Right renal cortex interstitium (tissue), 3 donors: Measurements from ENCODE around the gene TMBIM6. TPM values are rescaled to one million over a fixed set of nuclear protein-coding genes. Genes with fewer than 3 reads are reported as not detected.
A peak's percentile ranks its signal among the peaks of the same experiment; 100 is the strongest.
"Not testable (repeated sequence)": the region's sequence is repeated elsewhere in the genome, so short reads cannot be mapped to it uniquely, and the experiment has no call there.

Experiments used
- DNase-seq, 3 donors: peaks; one replicate each; pipeline ENCODE4 v3.0.0-alpha.2; 2013; ENCODE audit warnings: low read depth in 3 of 3, low spot score in 2 of 3
- polyA plus RNA-seq, 3 donors: library from polyadenylated mRNA; unstranded; fragments of 120-200 nt; gene quantifications; one replicate each; pipeline ENCODE4 v1.2.1, GENCODE V29; 2013; ENCODE audit not compliant: insufficient read length in 3 of 3

TMBIM6 gene
- polyA plus RNA-seq: 100 to 1,000 TPM; 778 to 791 (median 781) TPM

- peak; percentile 99 to 100 (median 99) for DNase-seq
Observed at GRCh38 chr12:49740930-49741881, at the start of gene TMBIM6. TMBIM6 (plus strand) TSS chr12:49741557; CDS start chr12:49752494, 10,937 bp downstream.

- no peak for DNase-seq
Observed at GRCh38 chr12:49692851-49693250, 48.5 kb upstream of the TMBIM6 start.

DNA sequence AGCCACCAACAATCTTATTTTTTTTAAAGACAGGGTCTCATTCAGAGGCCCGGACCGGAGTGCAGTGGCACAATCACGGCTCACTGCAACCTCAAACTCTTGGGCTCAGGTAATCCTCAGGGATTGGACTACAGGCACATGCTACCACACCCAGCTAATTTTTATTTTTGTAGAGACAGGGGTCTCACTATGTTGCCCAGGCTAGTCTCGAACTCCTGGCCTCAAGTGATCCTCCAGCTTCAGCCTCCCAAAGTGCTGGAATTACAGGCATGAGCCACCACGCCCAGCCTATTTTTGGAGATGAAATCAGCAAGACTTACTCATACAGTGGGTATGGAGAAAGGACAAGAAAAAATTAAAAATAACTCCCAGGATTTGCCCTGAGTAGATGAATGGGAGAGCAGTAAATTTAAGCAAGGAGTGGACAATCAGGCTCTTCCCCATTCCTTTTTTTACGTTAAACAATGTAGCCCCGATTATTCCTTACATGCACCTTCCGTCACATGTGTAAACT is 47.4 kb upstream of the TMBIM6 start:
- no peak for DNase-seq

- no peak for DNase-seq
Observed at GRCh38 chr12:49696723-49697122, 44.6 kb upstream of the TMBIM6 start.

GRCh38 chr12:49697808-49698207 is 43.5 kb upstream of the TMBIM6 start:
- no peak for DNase-seq

DNA sequence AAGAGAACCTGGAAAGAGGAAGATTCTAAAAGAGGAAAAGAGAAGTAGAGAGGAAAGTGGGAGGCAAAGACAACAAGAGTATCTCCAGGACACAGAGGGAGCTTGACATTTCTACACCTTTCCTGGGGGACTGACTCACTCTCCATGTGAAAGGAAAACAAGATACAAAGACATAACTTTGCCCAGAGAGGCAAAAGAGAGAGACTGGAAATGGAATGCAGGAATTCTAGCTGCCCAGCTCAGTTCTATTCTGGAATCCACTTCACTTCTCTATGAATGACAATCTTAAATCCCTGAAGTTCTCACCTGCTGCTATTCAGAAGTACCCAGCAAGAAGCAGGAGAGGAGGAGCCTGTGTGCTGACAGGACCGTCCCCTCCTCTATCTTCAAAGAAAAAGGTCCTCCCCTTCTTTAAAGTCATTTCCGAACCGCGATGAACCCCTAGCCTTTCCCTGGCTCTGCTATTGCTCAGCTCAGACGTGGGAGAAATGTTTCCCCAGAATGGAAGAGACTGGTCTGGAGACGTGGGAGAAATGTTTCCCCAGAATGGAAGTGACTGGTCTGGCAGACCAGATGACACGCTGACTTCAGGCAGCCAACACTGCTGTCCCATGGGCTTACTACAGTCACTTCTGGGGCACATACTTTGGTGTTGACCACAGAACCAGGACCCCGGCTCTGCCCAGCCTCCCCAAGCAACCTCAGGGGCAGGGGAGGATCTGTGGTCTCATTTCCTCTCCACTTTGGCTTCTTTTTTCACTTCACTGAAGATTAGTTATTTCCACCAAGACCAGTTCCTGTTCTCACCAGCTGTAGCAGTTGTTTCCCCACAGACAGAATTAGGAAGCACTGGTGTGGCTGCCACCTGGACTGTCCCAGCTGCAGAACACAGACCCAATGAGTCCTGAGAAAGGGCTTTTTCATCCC is 42.5 kb upstream of the TMBIM6 start:
- no peak for DNase-seq

GRCh38 chr12:49702009-49702408 is 39.3 kb upstream of the TMBIM6 start:
- DNase-seq: no peak

DNA sequence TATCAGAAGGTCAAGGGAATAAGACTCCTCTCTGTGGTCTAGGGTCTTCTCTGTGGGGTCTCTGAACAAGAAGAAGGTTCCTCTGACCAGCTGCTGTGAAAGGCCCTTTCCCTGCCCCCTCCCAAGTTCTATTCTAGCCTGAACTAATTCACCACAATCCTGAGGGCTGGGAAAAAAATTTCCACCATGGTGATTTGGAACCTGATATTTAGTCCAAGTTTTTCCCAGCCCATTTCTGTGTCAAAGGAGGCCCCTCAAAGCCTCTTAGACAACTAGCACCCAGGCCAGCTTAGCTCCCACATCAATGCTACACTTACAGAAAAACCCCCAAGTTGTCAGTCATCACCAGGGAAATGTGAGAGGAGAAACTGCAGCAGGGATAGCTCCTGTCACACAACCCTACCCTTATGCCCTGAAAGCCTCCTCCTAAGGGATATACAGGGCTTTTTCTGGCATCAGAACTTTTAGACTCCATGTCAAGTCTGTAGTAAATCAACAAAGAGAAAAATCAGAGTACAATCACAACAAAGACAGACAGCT is 38.6 kb upstream of the TMBIM6 start:
- no peak for DNase-seq

DNA sequence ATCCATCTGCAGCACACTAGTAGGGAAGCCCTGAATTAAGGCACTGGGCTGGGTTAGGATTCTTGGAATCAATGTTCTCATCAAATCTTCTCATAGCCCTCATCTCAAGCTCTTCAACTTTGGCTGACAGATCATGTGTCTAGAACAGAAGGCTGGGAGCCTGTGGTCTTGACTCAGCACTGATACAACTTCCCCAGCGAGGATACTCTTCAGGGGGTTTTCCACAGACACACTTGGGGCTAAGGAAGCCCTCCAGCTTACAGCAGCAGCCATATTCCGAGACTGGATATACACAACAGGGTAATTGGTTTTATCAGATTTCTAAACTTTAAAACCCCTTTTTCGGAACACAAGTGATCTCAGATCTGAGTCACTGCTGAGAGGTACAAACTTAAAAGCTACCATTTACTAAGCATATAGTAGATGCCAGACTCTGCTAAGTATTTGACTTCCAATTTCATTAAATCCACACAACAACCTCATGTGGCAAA is 37.7 kb upstream of the TMBIM6 start:
- no peak for DNase-seq

GRCh38 chr12:49705479-49706134 is 35.8 kb upstream of the TMBIM6 start:
- DNase-seq: no peak

DNA sequence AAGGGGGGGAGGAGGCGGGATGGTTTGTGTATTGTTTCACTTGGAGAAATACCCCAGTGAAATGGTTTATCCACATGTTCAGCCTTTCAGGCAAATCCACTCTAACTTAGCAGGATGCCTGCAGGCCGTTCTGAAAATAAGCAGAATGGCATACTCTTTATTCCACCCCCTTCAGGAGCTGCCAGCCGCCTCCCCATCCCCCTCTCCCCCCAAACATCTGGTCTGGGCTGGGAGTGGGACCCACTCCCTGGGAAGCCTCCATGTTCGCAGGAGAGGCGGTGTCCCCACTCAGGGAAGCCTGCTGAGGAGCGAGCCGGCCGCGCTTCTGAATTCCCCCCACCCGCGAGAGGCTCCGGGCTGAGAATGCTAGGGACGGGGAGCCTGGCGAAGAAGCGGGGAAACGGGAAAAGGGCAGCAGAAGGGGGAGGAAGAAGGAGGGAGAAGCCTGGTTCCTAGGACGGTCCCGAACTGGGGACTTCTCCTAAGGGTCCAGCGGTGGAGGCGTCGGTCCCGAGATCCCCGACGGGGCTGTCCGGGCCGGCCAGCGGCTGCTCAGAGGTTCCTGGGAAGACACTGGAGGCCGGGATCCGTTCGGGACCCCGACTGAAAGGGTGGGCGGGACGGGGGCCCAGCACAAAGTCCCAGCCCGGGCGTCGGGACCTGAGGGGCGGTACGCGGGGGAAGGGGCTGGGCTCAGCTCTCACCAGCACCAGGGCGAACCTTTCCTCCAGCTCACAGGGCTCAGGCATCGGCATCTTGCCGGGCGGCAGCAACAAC is 34.8 kb upstream of the TMBIM6 start:
- DNase-seq: no peak

DNA sequence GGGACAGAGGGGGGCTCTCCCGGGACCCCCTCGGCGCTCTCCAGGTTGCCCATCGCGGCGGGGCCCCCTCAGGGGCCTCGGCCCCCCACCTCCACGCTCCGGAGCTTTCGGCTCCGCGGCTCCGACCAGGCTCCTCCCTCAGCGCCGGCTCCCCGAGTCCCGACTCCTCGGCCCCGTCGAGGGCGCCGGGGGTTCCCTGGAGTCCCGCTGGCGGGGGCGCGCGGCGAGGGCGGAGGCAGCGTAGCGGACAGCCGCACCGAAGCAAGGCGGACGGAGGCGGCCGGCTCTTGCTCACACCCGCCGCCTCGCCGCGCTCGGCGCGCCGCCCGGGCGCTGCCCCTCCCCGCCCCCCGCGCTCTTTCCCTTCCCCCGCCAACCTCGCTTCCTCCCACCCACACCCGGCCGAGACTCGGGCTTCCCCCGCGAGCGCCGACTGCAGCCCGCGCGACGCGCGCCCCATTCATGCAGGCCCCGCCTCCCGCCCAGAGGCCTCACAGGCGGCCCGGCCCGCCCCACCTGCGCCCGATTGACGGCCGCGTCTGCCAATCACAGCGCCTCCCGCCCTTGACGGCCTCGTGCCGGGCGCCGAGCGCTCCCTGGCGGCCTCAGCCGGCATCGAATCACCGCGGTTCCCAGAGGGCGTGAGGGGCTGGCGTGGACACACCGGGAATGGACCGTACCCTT is 34.1 kb upstream of the TMBIM6 start, which contains the start of gene FMNL3:
FMNL3 (minus strand) TSS at position 278 of the 684 bp plus-strand sequence; CDS start at position 53, 225 bp downstream.
- peak; percentile 71 to 91 (median 90) for DNase-seq

DNA sequence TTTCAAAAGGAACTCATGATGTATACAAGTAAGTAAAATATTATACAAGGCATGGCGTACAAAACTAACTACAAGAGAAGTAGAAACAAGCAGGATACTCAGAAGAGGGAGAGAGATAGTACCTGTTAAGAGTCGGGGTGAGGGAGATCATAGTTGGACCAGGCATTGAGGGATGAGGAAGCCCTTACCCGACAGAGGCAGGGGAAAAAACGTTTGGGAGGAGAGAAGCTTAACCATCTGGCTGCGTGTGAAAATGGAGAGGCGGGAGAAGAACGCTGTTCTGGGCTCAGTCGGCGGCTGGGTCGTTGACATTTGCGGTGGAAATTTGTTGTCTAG is 33.6 kb upstream of the TMBIM6 start:
- DNase-seq: no peak

DNA sequence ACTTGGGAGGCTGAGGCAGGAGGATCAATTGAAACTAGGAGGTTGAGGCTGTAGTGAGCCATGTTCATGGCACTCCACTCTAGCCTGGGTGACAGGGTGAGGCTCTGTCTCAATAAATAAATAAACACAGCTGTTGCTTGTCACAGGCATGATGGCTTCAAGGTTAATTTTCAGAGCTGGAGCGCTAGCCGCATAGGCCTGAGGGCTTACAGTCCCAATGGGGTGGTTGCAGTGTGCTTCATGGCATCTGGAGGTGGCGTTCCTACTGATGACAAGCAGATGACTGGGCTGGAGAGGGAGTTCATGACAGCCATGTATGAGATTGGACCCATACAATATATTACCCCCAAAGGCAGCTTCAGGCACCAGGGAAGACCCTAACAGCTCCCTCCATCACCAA is 32.5 kb upstream of the TMBIM6 start:
- DNase-seq: no peak

- not testable (repeated sequence) for DNase-seq
Observed at GRCh38 chr12:49713952-49714351, 27.4 kb upstream of the TMBIM6 start.

- DNase-seq: no peak
Observed at GRCh38 chr12:49716553-49716952, 24.8 kb upstream of the TMBIM6 start.

GRCh38 chr12:49717800-49718199 is 23.6 kb upstream of the TMBIM6 start:
- DNase-seq: not testable (repeated sequence)

DNA sequence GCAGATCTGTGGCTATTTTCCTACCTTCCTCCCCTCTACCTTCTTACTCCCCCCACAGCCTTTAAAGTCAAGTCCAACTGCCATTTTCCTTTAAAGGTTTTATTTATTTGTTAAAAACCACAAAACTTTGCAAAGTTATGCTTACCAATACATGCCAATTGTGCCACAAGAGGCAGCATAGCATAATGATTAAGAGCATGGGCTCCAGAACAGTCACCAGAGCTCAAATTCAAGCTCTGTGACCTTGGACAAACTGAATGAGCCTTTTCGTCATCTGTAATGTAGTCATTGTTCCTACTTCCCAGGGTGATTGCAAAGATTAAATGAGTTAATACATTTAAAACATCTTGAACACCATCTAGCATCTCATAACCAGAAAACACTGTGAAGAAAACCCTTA is 21.1 kb upstream of the TMBIM6 start:
- DNase-seq: no peak

GRCh38 chr12:49721355-49721754 is 20.0 kb upstream of the TMBIM6 start:
- not testable (repeated sequence) for DNase-seq
